ENCODE measurements around the gene ATXN2.

ATXN2 gene

DNA sequence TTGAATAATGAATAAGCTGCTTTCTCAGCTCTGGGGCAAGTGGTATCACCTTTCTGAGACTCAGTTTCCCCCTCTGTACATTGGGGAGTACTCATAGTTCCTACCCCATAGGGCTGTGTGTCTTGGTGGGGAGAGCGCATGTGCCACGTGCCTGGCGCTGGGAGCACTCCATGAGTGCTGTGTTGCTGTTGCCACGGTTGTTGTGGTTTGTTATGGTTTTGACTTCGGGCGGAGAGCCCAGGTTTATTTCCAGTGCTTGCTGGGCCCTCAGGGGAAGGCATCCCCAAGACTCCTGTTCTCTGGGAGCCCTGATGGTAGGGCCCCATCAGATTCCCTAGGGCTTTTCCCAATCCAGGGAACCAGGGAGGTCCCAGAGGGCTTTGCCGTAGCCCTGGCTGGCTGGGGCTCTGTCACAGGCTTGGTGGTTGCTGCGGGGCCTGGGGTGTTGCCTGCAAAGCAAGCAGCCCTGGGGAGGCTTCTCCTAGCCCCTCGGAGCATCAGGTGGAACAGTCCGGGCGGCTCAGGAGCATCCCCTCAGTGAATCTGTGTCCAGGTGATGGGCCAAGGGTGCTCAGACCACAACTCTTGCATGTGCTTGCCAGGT, 174.8 kb downstream of the ATXN2 start:
- DNase-seq: no peak

- no peak for DNase-seq
These were observed 178.6 kb downstream of the ATXN2 start for GRCh38 chr12:111420494-111420893.

DNA sequence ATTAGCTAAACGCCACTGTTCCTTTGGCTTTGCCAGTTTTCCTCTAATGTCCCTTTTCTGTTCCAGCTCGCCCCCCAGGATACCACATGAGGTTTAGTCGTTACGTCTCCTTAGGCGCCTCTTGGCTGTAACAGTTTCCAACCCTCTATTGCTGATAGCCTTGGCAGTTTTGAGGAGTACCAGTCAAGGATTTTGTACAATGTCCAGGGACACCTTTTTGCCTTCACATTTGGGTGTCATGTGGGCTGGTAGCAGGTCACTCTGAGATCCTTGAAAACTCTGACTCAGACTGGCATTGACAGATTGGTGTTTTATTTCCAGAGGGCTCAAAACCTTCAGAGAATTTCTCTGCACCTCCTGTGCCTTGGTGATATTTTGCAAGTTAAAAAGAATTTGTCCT, 179.3 kb downstream of the ATXN2 start:
- no peak for DNase-seq

GRCh38 chr12:111418594-111418880, 180.6 kb downstream of the ATXN2 start:
- DNase-seq: no peak

DNA sequence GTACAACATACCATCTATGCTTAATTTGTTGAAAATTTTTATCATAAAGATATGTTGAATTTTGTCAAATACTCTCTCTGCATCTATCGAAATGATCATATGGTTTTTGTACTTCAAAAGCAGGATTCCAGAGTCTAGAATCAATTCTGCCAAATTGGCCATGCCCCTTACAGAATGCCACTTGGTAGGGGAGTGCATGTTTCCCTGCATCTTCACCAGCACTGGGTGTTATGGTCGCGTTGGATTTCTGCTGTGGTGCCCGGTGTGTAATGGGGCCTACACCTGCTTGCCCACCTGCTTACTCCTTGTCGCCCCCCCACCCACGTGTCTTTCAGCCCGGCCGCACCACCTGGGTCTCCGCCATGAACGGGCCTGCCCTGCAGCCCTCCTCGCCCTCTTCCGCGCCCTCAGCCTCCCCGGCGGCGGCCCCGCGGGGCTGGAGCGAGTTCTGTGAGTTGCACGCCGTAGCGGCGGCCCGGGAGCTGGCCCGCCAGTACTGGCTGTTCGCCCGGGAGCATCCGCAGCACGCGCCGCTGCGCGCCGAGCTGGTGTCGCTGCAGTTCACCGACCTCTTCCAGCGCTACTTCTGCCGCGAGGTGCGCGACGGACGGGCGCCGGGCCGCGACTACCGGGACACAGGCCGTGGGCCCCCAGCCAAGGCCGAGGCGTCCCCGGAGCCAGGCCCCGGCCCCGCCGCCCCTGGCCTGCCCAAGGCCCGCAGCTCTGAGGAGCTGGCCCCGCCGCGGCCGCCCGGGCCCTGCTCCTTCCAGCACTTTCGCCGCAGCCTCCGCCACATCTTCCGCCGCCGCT, 181.1 kb downstream of the ATXN2 start:
- no peak for DNase-seq

GRCh38 chr12:111417290-111417689, 181.8 kb downstream of the ATXN2 start:
- DNase-seq: no peak

- no peak for DNase-seq
These were observed 184.3 kb downstream of the ATXN2 start for GRCh38 chr12:111414711-111415252.

GRCh38 chr12:111413442-111414086, 185.6 kb downstream of the ATXN2 start:
- no peak for DNase-seq

GRCh38 chr12:111412830-111413441, 186.2 kb downstream of the ATXN2 start:
- DNase-seq: no peak

DNA sequence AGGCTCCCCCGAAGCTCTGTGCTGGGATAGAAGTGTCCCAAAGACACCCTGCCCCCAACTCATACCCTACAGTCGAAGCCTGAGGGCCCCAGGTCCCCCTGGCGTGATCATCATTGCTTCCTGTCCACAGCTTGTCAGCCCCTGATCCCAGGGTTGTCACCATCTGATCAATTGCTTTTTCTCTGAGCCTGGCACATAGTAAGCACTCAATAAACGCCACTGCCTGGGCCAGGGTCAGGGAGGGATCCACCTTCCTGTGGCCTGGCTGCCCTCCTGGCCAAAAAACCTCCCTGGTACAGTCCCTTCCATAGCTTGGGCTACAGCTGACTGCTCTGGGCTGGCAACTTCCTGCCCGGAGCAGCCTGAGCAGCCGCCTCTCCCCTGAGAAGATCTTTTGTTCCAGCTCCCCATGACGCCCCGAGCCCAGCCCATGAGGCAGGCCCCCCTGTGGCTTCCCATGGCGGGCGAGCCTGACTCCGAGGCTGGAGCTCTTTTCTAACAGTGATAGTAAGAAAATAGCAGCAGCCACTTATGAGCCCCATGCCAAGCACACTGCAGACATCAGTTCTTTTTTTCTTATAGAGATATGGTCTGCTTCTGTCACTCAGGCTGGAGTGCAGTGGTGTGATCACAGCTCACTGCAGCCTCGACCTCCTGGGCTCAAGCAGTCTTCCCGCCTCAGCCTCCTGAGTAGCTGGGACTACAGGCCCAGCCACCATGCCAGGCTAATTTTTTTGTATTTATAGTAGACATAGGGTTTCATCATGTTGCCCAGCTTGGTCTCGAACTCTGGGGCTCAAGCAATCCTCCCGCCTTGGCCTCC, 186.9 kb downstream of the ATXN2 start:
- peak in 38 of 58 donors; percentile 3 to 71 (median 34) for DNase-seq

DNA sequence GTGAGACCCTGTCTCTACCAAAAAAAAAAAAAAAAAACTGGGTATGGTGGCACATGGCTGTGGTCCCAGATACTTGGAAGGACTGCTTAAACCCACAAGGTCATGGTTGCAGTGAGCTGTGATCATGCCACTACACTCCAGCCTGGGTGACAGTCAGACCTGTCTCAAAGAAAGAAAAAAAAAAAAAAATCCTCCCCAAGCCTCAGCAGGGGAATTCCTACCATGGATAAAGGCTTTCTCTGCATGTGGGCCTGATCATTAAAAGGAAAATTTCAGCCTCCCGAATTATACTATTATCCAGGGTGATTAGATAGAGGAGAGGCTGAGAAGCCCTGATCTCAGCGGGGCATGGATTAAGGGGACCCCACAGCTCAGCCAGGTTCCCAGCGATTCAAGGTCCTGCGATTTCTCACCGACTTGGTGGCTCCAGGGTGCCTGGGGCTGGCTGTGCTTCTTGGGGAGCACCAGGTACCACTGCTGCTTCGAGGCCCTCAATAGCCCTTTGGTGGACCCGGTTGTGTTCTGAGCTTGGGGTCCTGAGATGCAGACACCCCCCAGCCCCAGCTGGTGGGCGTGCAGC, 187.8 kb downstream of the ATXN2 start:
- DNase-seq: no peak

DNA sequence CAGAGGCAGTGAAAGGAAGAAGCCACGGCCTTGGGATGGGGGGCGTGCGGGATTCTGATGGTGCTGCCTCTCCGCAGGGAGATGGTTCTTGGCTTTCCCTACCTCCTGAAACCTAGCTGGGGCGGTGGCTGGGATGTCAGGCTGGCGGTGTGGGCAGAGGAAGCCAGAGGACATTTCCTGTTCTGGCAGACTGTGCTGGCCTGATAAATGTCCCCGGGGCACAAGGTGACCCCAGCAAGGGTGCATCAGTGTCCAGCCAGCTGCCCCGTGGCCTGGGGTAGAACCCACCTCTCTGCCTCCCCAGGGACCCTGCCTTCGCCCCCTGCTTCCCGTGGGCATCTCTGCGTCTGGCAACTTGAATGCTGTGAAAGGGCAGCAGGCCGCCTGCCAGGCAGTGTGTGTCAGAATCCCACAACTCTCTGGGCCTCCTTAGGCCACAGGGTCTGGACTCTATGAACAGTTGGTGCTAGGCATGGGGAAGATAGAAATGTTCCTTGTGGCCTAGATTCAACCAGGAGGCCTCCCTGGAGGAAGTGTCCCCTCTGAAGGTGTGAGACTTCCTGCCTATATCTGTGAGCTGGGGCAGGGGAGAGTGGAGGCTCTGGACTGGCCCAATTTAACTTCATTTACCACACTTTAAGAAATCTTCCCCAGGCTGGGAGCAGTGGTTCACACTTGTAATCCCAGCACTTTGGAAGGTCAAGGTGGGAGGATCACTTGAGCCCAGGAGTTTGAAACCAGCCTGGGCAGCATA, 188.5 kb downstream of the ATXN2 start:
- DNase-seq: peak in 1 of 58 donors; percentile 53

DNA sequence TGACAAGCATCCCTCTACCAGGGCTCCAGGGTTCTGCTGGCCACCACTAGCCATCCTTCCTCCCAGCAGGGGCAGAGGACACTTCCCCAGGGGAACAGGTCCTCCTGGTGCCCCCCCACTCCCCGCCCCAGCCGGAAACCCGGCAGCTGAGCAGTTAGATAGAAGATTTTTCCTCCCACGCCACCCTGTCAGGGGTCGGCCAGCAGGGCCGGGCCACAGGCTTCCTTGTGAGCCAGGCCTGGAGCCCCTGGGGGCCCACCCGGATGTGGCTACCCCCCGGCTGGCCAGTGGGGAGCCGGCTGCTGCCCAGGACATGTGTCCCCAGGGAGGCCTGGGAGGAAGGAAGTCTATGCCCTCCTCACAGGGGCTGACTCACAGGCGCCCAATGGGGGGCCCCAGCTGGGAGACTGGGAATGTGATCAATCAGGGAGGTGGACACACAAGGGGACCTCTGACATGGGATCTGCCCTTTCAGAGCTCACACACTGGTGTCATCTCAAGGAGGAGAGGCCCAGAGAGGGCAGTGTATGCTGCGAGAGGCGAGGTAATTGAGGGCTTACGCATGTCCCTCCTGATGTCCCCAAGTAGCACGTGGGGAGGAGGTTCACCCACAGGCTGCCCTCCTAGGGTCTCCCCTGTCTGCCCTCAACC, 189.2 kb downstream of the ATXN2 start:
- DNase-seq: peak in 18 of 58 donors; percentile 5 to 60 (median 24)

- DNase-seq: peak in 4 of 58 donors; percentile 43 to 58 (median 50)
These were observed 189.7 kb downstream of the ATXN2 start for GRCh38 chr12:111409403-111409779.

DNA sequence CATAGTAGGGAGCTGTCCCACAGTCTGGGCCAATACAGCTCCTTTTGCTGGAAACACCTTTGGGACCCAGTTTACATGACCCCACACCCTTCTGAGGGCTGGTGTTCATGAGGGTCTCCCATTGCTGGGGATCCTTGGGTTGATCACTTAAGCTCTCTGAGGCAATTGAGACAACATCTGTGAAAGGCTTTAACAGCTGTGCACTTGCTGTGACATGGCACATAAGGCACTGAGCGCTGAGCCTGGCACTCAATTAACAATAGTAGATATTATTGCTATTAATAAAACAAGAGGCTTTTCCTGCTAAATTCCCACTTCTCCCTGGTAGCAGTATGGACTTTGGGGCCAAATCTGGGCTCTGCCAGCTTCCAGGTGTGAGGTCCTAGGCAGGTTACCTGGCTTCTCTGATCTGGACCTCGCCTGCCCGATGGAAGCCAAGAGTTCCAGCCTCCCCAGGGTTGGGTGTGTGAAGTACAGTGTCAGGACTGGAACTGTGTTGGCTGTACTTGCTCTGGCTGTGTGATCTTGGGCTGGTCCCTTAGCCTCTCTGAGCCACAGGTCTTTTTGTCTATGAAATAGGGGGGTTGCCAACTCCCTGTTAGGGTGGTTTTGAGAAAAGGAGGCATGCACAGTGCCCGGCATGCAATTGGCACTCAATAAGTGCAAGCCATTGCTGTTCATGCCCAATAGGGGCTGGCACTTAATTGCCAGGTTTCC, 190.3 kb downstream of the ATXN2 start:
- DNase-seq: no peak

DNA sequence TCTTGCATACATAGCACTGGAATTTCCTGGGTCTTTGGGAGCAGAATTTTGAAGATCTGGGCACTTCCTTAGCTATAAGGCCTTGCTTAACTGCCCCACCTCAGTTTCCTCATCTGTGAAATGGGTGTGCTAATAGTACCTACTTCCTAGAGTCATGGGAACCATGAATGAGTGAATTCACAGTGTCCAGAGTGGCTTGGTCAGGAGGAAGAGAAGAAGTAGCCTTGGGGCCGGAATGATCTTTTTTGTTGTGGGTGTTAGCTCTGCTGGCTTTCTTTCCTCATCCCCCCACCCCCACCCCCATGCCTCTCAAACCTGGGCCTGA, 191.0 kb downstream of the ATXN2 start:
- DNase-seq: no peak

- no peak for DNase-seq
These were observed 191.6 kb downstream of the ATXN2 start for GRCh38 chr12:111407377-111408115.

Data from anterior cingulate cortex (tissue), 58 donors.